ENCODE data around the gene DMRT1.
A peak's percentile ranks its signal among the peaks of the same experiment; 100 is the strongest.
"Not testable (repeated sequence)": the region's sequence is repeated elsewhere in the genome, so short reads cannot be mapped to it uniquely, and the experiment has no call there.

DMRT1 gene

GRCh38 chr9:995781-996180 is 154.3 kb downstream of the DMRT1 start:
- no peak for DNase-seq (ENCODE audit: low read depth in 1 of 2, low spot score in 1 of 2)

GRCh38 chr9:998299-999110 is 157.0 kb downstream of the DMRT1 start:
- DNase-seq (ENCODE audit: low read depth in 1 of 2, low spot score in 1 of 2) = not testable (repeated sequence)

- no peak for DNase-seq (ENCODE audit: low read depth in 1 of 2, low spot score in 1 of 2)
These were observed 160.3 kb downstream of the DMRT1 start for GRCh38 chr9:1001838-1002237.

- no peak for DNase-seq (ENCODE audit: low read depth in 1 of 2, low spot score in 1 of 2)
These were observed 161.2 kb downstream of the DMRT1 start for GRCh38 chr9:1002678-1003077.

- DNase-seq (ENCODE audit: low read depth in 1 of 2, low spot score in 1 of 2) = no peak
These were observed 163.7 kb downstream of the DMRT1 start for GRCh38 chr9:1005043-1005667.

GRCh38 chr9:1007312-1007711 is 165.8 kb downstream of the DMRT1 start:
- no peak for DNase-seq (ENCODE audit: low read depth in 1 of 2, low spot score in 1 of 2)

- no peak for DNase-seq (ENCODE audit: low read depth in 1 of 2, low spot score in 1 of 2)
These were observed 166.7 kb downstream of the DMRT1 start for GRCh38 chr9:1008216-1008615.

- DNase-seq (ENCODE audit: low read depth in 1 of 2, low spot score in 1 of 2) = peak; percentile 66 to 72
These were observed 167.7 kb downstream of the DMRT1 start for GRCh38 chr9:1009101-1009707.

- no peak for DNase-seq (ENCODE audit: low read depth in 1 of 2, low spot score in 1 of 2)
These were observed 171.5 kb downstream of the DMRT1 start for GRCh38 chr9:1013021-1013420.

GRCh38 chr9:1014225-1014624 is 172.7 kb downstream of the DMRT1 start:
- no peak for DNase-seq (ENCODE audit: low read depth in 1 of 2, low spot score in 1 of 2)

GRCh38 chr9:1014640-1015039 is 173.1 kb downstream of the DMRT1 start:
- DNase-seq (ENCODE audit: low read depth in 1 of 2, low spot score in 1 of 2) = no peak

GRCh38 chr9:1018121-1018520 is 176.6 kb downstream of the DMRT1 start:
- DNase-seq (ENCODE audit: low read depth in 1 of 2, low spot score in 1 of 2) = no peak

All from activated CD4-positive, alpha-beta T cell treated with anti-CD3 and anti-CD28 coated beads, Interleukin-2, amount 50 U/mL, for 24 hours (primary cell).